HepG2 (cell line): Measurements from ENCODE around the gene NUDT22. TPM values are rescaled to one million over a fixed set of nuclear protein-coding genes. Genes with fewer than 3 reads are reported as not detected.

Experiments used
- ADNP ChIP-seq: sonication (generic); formaldehyde crosslinking; IDR thresholded peaks from 2 replicates; pipeline ENCODE4 v1.4.0; 2020; ENCODE audit warnings: missing genetic modification reagents
- AFF4 ChIP-seq: sonication (generic); formaldehyde crosslinking; IDR thresholded peaks from 2 replicates; pipeline ENCODE4 v1.4.0; 2020; ENCODE audit warnings: missing genetic modification reagents
- AKNA ChIP-seq: sonication (generic); formaldehyde crosslinking; IDR thresholded peaks from 2 replicates; pipeline ENCODE4 v1.4.0; 2020; ENCODE audit warnings: missing genetic modification reagents, borderline replicate concordance
- BORCS8-MEF2B ChIP-seq: sonication (generic); formaldehyde crosslinking; IDR thresholded peaks from 2 replicates; pipeline ENCODE4 v1.8.0; 2022; ENCODE audit warnings: mild to moderate bottlenecking, missing genetic modification reagents
- E2F5 ChIP-seq: sonication (generic); formaldehyde crosslinking; conservative IDR thresholded peaks from 2 replicates; pipeline ENCODE4 v1.4.0; 2020; ENCODE audit warnings: missing genetic modification reagents
- KAT7 ChIP-seq: IDR thresholded peaks from 2 replicates; pipeline ENCODE4 v1.6.1; 2018; ENCODE audit warnings: borderline replicate concordance, missing compliant biosample characterization
- MAFF ChIP-seq: IDR thresholded peaks from 2 replicates; pipeline ENCODE4 v1.6.1; 2011; ENCODE audit warnings: low read depth, low read length, improper control_type of control experiment
- NR2F1 ChIP-seq, 2 experiments: fragments of 450-650 bp in 1 of 2; formaldehyde crosslinking in 1 of 2; IDR thresholded peaks; 2 replicates each; pipeline versions ENCODE4 v1.5.0 to v1.6.1; 2016 to 2020; ENCODE audit warnings: mild to moderate bottlenecking in 1 of 2, missing compliant biosample characterization in 1 of 2, missing genetic modification reagents in 1 of 2, moderate library complexity in 1 of 2
- RELA ChIP-seq: sonication (generic); formaldehyde crosslinking; IDR thresholded peaks from 2 replicates; pipeline ENCODE4 v1.4.0; 2020; ENCODE audit warnings: missing genetic modification reagents
- RXRA ChIP-seq: sonication (generic); formaldehyde crosslinking; IDR thresholded peaks from 2 replicates; pipeline ENCODE4 v1.5.1; 2020; ENCODE audit warnings: missing genetic modification reagents
- TCF7L2 ChIP-seq: IDR thresholded peaks from 2 replicates; pipeline ENCODE4 v1.6.1; 2011; ENCODE audit warnings: mild to moderate bottlenecking, low read depth, low read length, moderate library complexity
- YY1 ChIP-seq: IDR thresholded peaks from 2 replicates; pipeline ENCODE4 v1.6.1; 2011; ENCODE audit warnings: low read length, low read depth, moderate library complexity, mild to moderate bottlenecking; ENCODE audit not compliant: insufficient read depth, insufficient replicate concordance
- ZBTB21 ChIP-seq: sonication (generic); formaldehyde crosslinking; IDR thresholded peaks from 2 replicates; pipeline ENCODE4 v1.4.0; 2020; ENCODE audit warnings: missing genetic modification reagents
- ZFP36L1 ChIP-seq: sonication (generic); formaldehyde crosslinking; IDR thresholded peaks from 2 replicates; pipeline ENCODE4 v1.8.0; 2022; ENCODE audit warnings: mild to moderate bottlenecking, missing genetic modification reagents, moderate library complexity
- ZNF605 ChIP-seq: sonication (generic); formaldehyde crosslinking; IDR thresholded peaks from 2 replicates; pipeline ENCODE4 v1.8.0; 2022; ENCODE audit warnings: mild to moderate bottlenecking, missing genetic modification reagents
- ZNF713 ChIP-seq: sonication (generic); formaldehyde crosslinking; IDR thresholded peaks from 2 replicates; pipeline ENCODE4 v1.4.0; 2020; ENCODE audit warnings: mild to moderate bottlenecking, missing genetic modification reagents
- ZSCAN29 ChIP-seq: sonication (generic); formaldehyde crosslinking; conservative IDR thresholded peaks from 2 replicates; pipeline ENCODE4 v1.4.0; 2020; ENCODE audit warnings: mild to moderate bottlenecking, missing genetic modification reagents
- polyA plus RNA-seq, 8 experiments: library from polyadenylated mRNA; depleted of rRNA in 3 of 8; stranded (reverse) in 7 of 8; unstranded in 1 of 8; fragments of >200 nt; fragmentation: Illumina TruSeq in 4 of 8; extraction: Trizol in 4 of 8; gene quantifications; 2 replicates each; pipeline versions ENCODE4 v1.2.1 to v1.2.3, GENCODE V29; 2011 to 2016; ENCODE audit warnings: low read depth in 4 of 8, missing spikeins in 1 of 8, mixed read lengths in 1 of 8; ENCODE audit not compliant: insufficient read depth in 1 of 8
- total RNA-seq, 5 experiments: library from RNA; depleted of rRNA; stranded (reverse); fragments of >200 nt; fragmentation: Illumina TruSeq; extraction: Trizol; gene quantifications; 2 replicates each; pipeline ENCODE4 v1.2.3, GENCODE V29; 2016; ENCODE audit warnings: low read depth in 1 of 5
- TF ChIP-seq, protein P1 (sequence below): sonication (generic); formaldehyde crosslinking; IDR thresholded peaks from 2 replicates; pipeline ENCODE4 v1.4.0; 2020; ENCODE audit warnings: missing genetic modification reagents, mild to moderate bottlenecking, borderline replicate concordance

Gene NUDT22
- total and polyA plus RNA-seq, 2 of the 13 experiments (the other 11 are each of a cell fraction or from before 2014, with no cell fraction given), result 33.5 to 39.8 TPM

- TF ChIP-seq ZNF605 (CRISPR knock-in tag) (no peak), TCF7L2 (no peak), ZFP36L1 (no peak), AFF4 (no peak), ZBTB21 (no peak), KAT7 (CRISPR knock-in tag) (no peak), AKNA (CRISPR knock-in tag) (no peak), NR2F1 (CRISPR knock-in tag; IDR thresholded peaks at IDR 0.05) (no peak), ZNF713 (no peak; the same call in 1 of the 2 replicates), MAFF (no peak), BORCS8-MEF2B (CRISPR knock-in tag) (no peak; the same call in 1 of the 2 replicates), RELA (CRISPR knock-in tag) (no peak), RXRA (CRISPR knock-in tag) (no peak), ADNP (CRISPR knock-in tag) (no peak), E2F5 (CRISPR knock-in tag) (no peak), YY1 (no peak), ZSCAN29 (CRISPR knock-in tag) (no peak)
- TF ChIP-seq, protein P1, sequence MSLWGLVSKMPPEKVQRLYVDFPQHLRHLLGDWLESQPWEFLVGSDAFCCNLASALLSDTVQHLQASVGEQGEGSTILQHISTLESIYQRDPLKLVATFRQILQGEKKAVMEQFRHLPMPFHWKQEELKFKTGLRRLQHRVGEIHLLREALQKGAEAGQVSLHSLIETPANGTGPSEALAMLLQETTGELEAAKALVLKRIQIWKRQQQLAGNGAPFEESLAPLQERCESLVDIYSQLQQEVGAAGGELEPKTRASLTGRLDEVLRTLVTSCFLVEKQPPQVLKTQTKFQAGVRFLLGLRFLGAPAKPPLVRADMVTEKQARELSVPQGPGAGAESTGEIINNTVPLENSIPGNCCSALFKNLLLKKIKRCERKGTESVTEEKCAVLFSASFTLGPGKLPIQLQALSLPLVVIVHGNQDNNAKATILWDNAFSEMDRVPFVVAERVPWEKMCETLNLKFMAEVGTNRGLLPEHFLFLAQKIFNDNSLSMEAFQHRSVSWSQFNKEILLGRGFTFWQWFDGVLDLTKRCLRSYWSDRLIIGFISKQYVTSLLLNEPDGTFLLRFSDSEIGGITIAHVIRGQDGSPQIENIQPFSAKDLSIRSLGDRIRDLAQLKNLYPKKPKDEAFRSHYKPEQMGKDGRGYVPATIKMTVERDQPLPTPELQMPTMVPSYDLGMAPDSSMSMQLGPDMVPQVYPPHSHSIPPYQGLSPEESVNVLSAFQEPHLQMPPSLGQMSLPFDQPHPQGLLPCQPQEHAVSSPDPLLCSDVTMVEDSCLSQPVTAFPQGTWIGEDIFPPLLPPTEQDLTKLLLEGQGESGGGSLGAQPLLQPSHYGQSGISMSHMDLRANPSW (CRISPR knock-in tag), result no peak
Measured at GRCh38 chr11:64226507-64227051, 505 bp downstream of the NUDT22 start (continued).
